Keratinocyte (primary cell): ENCODE data around the gene TMEM163. TPM values are rescaled to one million over a fixed set of nuclear protein-coding genes. Genes with fewer than 3 reads are reported as not detected.

Experiments
- DNase-seq: peaks from one replicate; pipeline ENCODE4 v3.0.0-alpha.2; 2011; ENCODE audit warnings: low read depth, missing footprints, low spot score
- FAIRE-seq: peaks from 2 replicates; lab custom pipeline; 2011; peaks lifted over from hg19 to GRCh38; lab: Jason Lieb, UNC
- H2AFZ ChIP-seq: 2 replicates; pipeline ENCODE4 v1.6.0; 2012; ENCODE audit warnings: low read length, control low read depth, inconsistent platforms; ENCODE audit not compliant: control insufficient read depth
- H3K27ac ChIP-seq: 2 replicates; pipeline ENCODE4 v1.5.1; 2011; ENCODE audit warnings: low read length; ENCODE audit not compliant: control insufficient read depth, insufficient read depth
- H3K27me3 ChIP-seq: 3 replicates; pipeline ENCODE4 v1.6.0; 2011; ENCODE audit warnings: low read length; ENCODE audit not compliant: control insufficient read depth, insufficient read depth; ENCODE audit errors: extremely low read depth
- H3K36me3 ChIP-seq, 2 experiments: 2 replicates in 1 of 2; 3 replicates in 1 of 2; pipeline ENCODE4 v1.5.1; 2011; ENCODE audit warnings: low read length in 2 of 2, mild to moderate bottlenecking in 1 of 2; ENCODE audit not compliant: control insufficient read depth in 2 of 2, insufficient read depth in 2 of 2; ENCODE audit errors: extremely low read depth in 1 of 2
- H3K4me1 ChIP-seq: 3 replicates; pipeline ENCODE4 v1.5.1; 2011; ENCODE audit warnings: low read length; ENCODE audit not compliant: control insufficient read depth, insufficient read depth; ENCODE audit errors: extremely low read depth
- H3K4me2 ChIP-seq: 3 replicates; pipeline ENCODE4 v1.6.0; 2011; ENCODE audit warnings: low read depth, low read length; ENCODE audit not compliant: control insufficient read depth, insufficient read depth; ENCODE audit errors: extremely low read depth
- H3K4me3 ChIP-seq, 3 experiments: fragments of 200-600 bp in 1 of 3; sonication (generic) in 1 of 3; 2 replicates in 2 of 3; 3 replicates in 1 of 3; pipeline ENCODE4 v1.5.1; 2011 to 2016; ENCODE audit warnings: low read length in 3 of 3, mild to moderate bottlenecking in 3 of 3, control low read depth in 2 of 3, inconsistent platforms in 1 of 3, low read depth in 1 of 3, mixed read lengths in 1 of 3, mixed run types in 1 of 3, moderate library complexity in 1 of 3; ENCODE audit not compliant: control insufficient read depth in 2 of 3, insufficient read depth in 2 of 3; ENCODE audit errors: extremely low read depth in 1 of 3
- H3K79me2 ChIP-seq: 2 replicates; pipeline ENCODE4 v1.6.0; 2012; ENCODE audit warnings: low read length; ENCODE audit not compliant: control insufficient read depth, insufficient read depth
- H3K9ac ChIP-seq: 3 replicates; pipeline ENCODE4 v1.6.0; 2011; ENCODE audit warnings: low read length; ENCODE audit not compliant: control insufficient read depth, insufficient read depth; ENCODE audit errors: extremely low read depth
- H3K9me1 ChIP-seq: 3 replicates; pipeline ENCODE4 v1.6.0; 2011; ENCODE audit warnings: low read length; ENCODE audit not compliant: control insufficient read depth, insufficient read depth; ENCODE audit errors: extremely low read depth
- H3K9me3 ChIP-seq: 2 replicates; pipeline ENCODE4 v1.5.1; 2012; ENCODE audit warnings: low read depth, low read length; ENCODE audit not compliant: control insufficient read depth
- H4K20me1 ChIP-seq: 3 replicates; pipeline ENCODE4 v1.6.0; 2011; ENCODE audit warnings: low read length; ENCODE audit not compliant: control insufficient read depth, insufficient read depth; ENCODE audit errors: extremely low read depth
- CTCF ChIP-seq, 3 experiments: IDR thresholded peaks in 1 of 3; conservative IDR thresholded peaks in 1 of 3; optimal IDR thresholded peaks in 1 of 3; 2 replicates in 2 of 3; 3 replicates in 1 of 3; pipeline versions ENCODE3 to v1.5.1; 2011; ENCODE audit warnings: low read length in 3 of 3, mild to moderate bottlenecking in 3 of 3, moderate library complexity in 2 of 3, control low read depth in 1 of 3, inconsistent platforms in 1 of 3; ENCODE audit not compliant: insufficient read depth in 2 of 3; ENCODE audit errors: extremely low read depth in 1 of 3
- EZH2 ChIP-seq: IDR thresholded peaks from one replicate; pipeline ENCODE4 v1.6.1; 2012; ENCODE audit warnings: inconsistent platforms, mild to moderate bottlenecking, low read length, moderate library complexity
- dilution Hi-C: fragments of 300-500 bp; cut with MboI; formaldehyde crosslinking; loops from one replicate; pipeline ENCODE4 v1.7.0; 2020; ENCODE audit warnings: low sequenced_read_pairs; ENCODE audit not compliant: extremely low pct_ligation_motif_present
- polyA plus RNA-seq, 5 experiments: library from polyadenylated mRNA; depleted of rRNA in 3 of 5; stranded (reverse) in 3 of 5; stranded (forward) in 1 of 5; unstranded in 1 of 5; fragments of >200 nt; gene quantifications; 1 replicate in 1 of 5; 2 replicates in 3 of 5; 3 replicates in 1 of 5; pipeline versions ENCODE4 v1.2.1 to v1.2.3, GENCODE V29; 2011 to 2012; ENCODE audit warnings: missing spikeins in 2 of 5, low read depth in 1 of 5, low replicate concordance in 1 of 5

The TMEM163 gene
- polyA plus RNA-seq, 1 donor (not counting 4 experiments of a cell fraction or from before 2014, with no cell fraction given): not detected

- Histone ChIP-seq H4K20me1 (no peaks in the 10 kb centered on the region), H3K27ac (no peak overlapping the region), H3K4me1 (no peaks in the 10 kb centered on the region), H2AFZ (no peak overlapping the region), H3K4me2 (no peak overlapping the region), H3K4me3 (no peak overlapping the region), H3K9ac (no peak overlapping the region), H3K36me3 (no peaks in the 10 kb centered on the region), H3K27me3 (no peaks in the 10 kb centered on the region), H3K9me1 (no peaks in the 10 kb centered on the region), H3K9me3 (no peaks in the 10 kb centered on the region), H3K79me2 (no peaks in the 10 kb centered on the region)
- FAIRE-seq: no peak
- TF ChIP-seq EZH2 (no peak), CTCF (optimal IDR thresholded peaks at IDR 0.05 in 1 of 3, IDR thresholded peaks at IDR 0.05 in 1 of 3, conservative IDR thresholded peaks at IDR 0.05 in 1 of 3; ENCODE audit: extremely low read depth in 1 of 3, insufficient read depth in 2 of 3, low read length in 3 of 3) (no peak)
- no peak for DNase-seq
- dilution Hi-C loops: no loop called here
These were observed 93.5 kb downstream of the TMEM163 start for GRCh38 chr2:134625311-134625710.

GRCh38 chr2:134623796-134624195 is 95.0 kb downstream of the TMEM163 start:
- Histone ChIP-seq H3K36me3 (no peaks in the 10 kb centered on the region), H3K4me1 (no peaks in the 10 kb centered on the region), H3K27ac (no peak overlapping the region), H3K4me3 (no peak overlapping the region), H3K9me1 (no peaks in the 10 kb centered on the region), H4K20me1 (no peaks in the 10 kb centered on the region), H3K9ac (no peak overlapping the region), H3K9me3 (no peaks in the 10 kb centered on the region), H3K4me2 (no peak overlapping the region), H2AFZ (no peak overlapping the region), H3K27me3 (no peaks in the 10 kb centered on the region), H3K79me2 (no peaks in the 10 kb centered on the region)
- no peak for FAIRE-seq
- TF ChIP-seq CTCF (optimal IDR thresholded peaks at IDR 0.05 in 1 of 3, IDR thresholded peaks at IDR 0.05 in 1 of 3, conservative IDR thresholded peaks at IDR 0.05 in 1 of 3; ENCODE audit: extremely low read depth in 1 of 3, insufficient read depth in 2 of 3, low read length in 3 of 3): no peak
- TF ChIP-seq EZH2: no peak
- DNase-seq: no peak
- dilution Hi-C loops: no loop called here
